HS-5 (cell line): ENCODE results near the gene ADAMTS18.

Experiments
- DNase-seq: peaks from one replicate; pipeline ENCODE4 v3.0.0-alpha.2; 2012; ENCODE audit warnings: low read depth

The ADAMTS18 gene

GRCh38 chr16:77434022-77434529 lies 758 bp downstream of the ADAMTS18 start:
- no peak for DNase-seq

GRCh38 chr16:77433146-77433545 lies 1.7 kb downstream of the ADAMTS18 start:
- no peak for DNase-seq

GRCh38 chr16:77432264-77432663 lies 2.6 kb downstream of the ADAMTS18 start:
- DNase-seq, result no peak

- no peak for DNase-seq
Observed at GRCh38 chr16:77430787-77431585, 3.8 kb downstream of the ADAMTS18 start.

GRCh38 chr16:77430360-77430759 lies 4.5 kb downstream of the ADAMTS18 start:
- no peak for DNase-seq

- DNase-seq, result no peak
Observed at GRCh38 chr16:77424871-77425604, 9.8 kb downstream of the ADAMTS18 start.

GRCh38 chr16:77422196-77422784 lies 12.5 kb downstream of the ADAMTS18 start:
- no peak for DNase-seq

- DNase-seq, result no peak
Observed at GRCh38 chr16:77416939-77417480, 17.8 kb downstream of the ADAMTS18 start.

GRCh38 chr16:77414752-77415231 lies 20.0 kb downstream of the ADAMTS18 start:
- no peak for DNase-seq

- no peak for DNase-seq
Observed at GRCh38 chr16:77410449-77410848, 24.4 kb downstream of the ADAMTS18 start.

- no peak for DNase-seq
Observed at GRCh38 chr16:77409311-77409710, 25.5 kb downstream of the ADAMTS18 start.

- no peak for DNase-seq
Observed at GRCh38 chr16:77408607-77409006, 26.2 kb downstream of the ADAMTS18 start.

GRCh38 chr16:77406680-77407079 lies 28.2 kb downstream of the ADAMTS18 start:
- no peak for DNase-seq

GRCh38 chr16:77404775-77405174 lies 30.1 kb downstream of the ADAMTS18 start:
- no peak for DNase-seq

GRCh38 chr16:77403732-77404131 lies 31.1 kb downstream of the ADAMTS18 start:
- DNase-seq, result no peak

GRCh38 chr16:77402672-77403071 lies 32.2 kb downstream of the ADAMTS18 start:
- DNase-seq, result no peak

GRCh38 chr16:77402118-77402517 lies 32.7 kb downstream of the ADAMTS18 start:
- DNase-seq, result no peak

GRCh38 chr16:77399546-77399945 lies 35.3 kb downstream of the ADAMTS18 start:
- DNase-seq, result no peak

- no peak for DNase-seq
Observed at GRCh38 chr16:77399066-77399465, 35.8 kb downstream of the ADAMTS18 start.

GRCh38 chr16:77398495-77398894 lies 36.3 kb downstream of the ADAMTS18 start:
- DNase-seq, result no peak

GRCh38 chr16:77396461-77396860 lies 38.4 kb downstream of the ADAMTS18 start:
- no peak for DNase-seq

- no peak for DNase-seq
Observed at GRCh38 chr16:77394699-77395098, 40.1 kb downstream of the ADAMTS18 start.
